GM12874 (cell line): ENCODE data around the gene CEP350.

Source experiments
- TF ChIP-seq, protein P1 (sequence below): IDR thresholded peaks from 2 replicates; pipeline ENCODE4 v1.5.1; 2011; ENCODE audit warnings: low read depth, mild to moderate bottlenecking, control low read depth, low read length, moderate library complexity; ENCODE audit not compliant: insufficient read depth

The CEP350 gene

GRCh38 chr1:180158149-180159147 is 203.8 kb downstream of the CEP350 start:
- TF ChIP-seq, protein P1, sequence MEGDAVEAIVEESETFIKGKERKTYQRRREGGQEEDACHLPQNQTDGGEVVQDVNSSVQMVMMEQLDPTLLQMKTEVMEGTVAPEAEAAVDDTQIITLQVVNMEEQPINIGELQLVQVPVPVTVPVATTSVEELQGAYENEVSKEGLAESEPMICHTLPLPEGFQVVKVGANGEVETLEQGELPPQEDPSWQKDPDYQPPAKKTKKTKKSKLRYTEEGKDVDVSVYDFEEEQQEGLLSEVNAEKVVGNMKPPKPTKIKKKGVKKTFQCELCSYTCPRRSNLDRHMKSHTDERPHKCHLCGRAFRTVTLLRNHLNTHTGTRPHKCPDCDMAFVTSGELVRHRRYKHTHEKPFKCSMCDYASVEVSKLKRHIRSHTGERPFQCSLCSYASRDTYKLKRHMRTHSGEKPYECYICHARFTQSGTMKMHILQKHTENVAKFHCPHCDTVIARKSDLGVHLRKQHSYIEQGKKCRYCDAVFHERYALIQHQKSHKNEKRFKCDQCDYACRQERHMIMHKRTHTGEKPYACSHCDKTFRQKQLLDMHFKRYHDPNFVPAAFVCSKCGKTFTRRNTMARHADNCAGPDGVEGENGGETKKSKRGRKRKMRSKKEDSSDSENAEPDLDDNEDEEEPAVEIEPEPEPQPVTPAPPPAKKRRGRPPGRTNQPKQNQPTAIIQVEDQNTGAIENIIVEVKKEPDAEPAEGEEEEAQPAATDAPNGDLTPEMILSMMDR = no peak

DNA sequence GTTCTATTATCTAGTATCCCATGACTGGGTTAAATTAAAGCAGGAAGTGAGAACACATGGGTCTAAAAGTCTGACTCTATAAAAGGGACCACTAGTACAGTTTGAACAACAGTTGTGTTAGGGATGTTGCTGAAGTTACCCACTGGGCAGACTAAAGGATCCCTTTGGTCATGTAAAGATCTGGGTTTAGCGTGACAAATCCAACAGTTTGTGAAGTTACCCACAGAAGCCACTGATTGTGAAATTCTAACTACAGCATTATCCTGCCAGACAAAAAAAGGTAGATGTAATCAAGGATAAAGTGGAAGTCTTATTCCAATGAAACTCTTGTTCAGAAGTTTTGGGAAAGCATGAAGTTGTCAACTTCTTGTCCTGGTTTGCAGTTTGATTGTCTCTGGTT is 205.7 kb downstream of the CEP350 start:
- TF ChIP-seq, protein P1 = no peak

- TF ChIP-seq, protein P1 = no peak
Measured at GRCh38 chr1:180163041-180163440, 208.4 kb downstream of the CEP350 start.
